GM21717 (cell line): Measurements from ENCODE around the gene TRIM9.

Experiments
- ATAC-seq: cut with Tn5 transposase; IDR thresholded peaks from one replicate; pipeline ENCODE4 v1.9.1; 2021; ENCODE audit warnings: mild to moderate bottlenecking, moderate library complexity; ENCODE audit not compliant: unreplicated experiment

Gene TRIM9

GRCh38 chr14:50937800-50938199 is 157.1 kb downstream of the TRIM9 start:
- no peak for ATAC-seq

GRCh38 chr14:50937325-50937724 is 157.6 kb downstream of the TRIM9 start:
- no peak for ATAC-seq

GRCh38 chr14:50936882-50937281 is 158.0 kb downstream of the TRIM9 start:
- ATAC-seq: no peak

GRCh38 chr14:50936016-50936340 is 158.9 kb downstream of the TRIM9 start:
- no peak for ATAC-seq

DNA sequence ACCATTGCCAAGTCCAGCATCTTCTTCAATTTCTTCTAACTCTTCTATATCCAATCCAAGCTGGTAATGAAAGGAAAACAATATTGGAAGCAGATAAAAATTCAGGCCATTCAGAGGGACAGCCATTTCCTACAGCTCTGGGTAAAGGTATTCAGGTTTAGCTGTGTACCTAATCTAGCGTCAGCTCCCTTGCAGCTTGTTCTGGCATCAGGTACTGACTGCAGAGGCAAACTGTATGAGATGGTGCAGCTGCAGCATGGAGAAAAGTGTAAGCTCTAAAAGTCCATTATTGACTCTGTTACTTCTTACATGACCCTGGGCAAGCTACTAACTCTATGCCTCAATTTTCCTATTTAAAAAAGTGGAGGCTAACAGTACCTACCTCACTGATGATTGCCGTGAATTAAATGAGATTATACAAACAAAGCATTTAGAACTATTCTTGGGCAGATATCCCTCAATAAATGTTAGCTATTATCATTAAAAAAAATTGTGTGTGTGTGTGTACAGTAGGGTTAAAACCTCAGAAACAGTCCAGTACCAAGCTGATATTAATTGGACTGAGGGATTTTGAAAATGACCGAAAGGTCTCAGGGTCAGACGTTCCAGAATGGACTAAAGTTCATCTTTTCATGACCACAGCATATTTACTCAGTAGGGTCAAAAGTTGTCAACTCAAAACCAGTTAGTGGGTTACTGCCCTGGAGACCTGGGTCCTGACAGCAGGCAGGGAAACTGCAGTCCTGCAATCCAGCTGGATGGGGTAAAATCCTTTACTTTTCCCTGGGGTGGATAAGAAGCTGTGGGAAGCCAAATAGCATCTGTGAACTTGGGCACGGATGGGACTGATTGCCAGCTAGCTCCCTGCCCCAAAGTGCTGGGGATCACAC is 159.5 kb downstream of the TRIM9 start:
- ATAC-seq: no peak

DNA sequence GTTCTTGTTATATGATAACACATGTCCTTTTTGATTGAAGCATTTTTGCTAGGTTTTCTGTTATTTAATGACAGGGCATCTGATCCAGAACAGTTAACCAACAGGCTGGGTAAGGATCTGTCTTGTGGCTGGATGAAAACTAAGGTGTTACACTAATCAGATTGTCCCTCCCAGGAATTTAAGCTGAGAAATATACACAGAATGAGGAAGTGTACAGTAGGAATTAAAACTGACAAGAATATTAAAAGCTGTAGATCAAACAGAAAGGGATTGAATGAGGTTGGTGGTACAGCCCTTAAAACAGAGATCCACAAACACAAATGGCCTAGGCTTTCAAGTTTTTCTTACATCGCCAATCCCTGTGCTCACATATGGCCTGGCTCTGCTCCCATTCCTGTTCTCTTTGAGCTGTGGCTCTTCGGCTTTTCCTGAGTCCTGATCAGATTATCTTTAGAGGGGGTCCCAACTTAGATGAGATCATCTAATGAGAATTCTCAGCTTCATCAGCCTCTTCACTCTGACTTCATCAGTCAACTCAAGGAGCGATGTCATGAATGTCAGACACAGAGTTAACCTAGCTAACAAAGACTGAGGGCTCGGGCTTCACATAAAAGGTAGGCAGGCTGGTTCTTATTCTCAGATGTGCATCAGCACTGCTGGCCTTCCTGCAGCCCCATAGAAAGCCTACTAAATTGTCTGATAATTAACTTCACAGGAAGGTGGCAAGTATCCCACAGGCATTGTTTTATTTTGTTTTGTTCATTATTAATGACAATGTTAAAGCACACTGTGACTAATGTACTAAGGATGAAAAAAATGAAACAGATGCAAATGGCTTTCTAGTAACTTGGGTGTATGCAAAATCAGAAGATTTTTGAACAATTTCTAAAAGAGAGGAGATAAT is 162.1 kb downstream of the TRIM9 start:
- ATAC-seq: no peak

DNA sequence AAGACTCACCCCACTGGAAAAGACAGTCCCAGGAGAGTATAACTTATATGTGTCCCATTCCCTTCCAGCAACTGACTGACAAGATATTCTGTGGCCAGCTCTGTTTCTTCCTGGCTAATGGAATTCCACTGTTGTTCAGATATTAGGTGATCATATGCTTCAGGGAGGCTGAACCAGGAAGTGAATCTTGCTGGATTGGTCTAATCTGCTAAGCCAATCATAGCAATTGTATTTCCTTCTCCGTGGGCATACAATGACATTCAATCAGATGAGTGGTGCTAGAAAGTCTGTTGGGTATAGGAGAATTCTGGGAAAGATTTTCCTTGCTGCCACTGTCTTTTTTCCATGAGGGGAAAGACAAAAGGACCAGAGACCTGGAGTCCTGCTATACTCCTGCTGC is 162.7 kb downstream of the TRIM9 start:
- ATAC-seq: no peak

GRCh38 chr14:50931559-50931958 is 163.3 kb downstream of the TRIM9 start:
- ATAC-seq: no peak

DNA sequence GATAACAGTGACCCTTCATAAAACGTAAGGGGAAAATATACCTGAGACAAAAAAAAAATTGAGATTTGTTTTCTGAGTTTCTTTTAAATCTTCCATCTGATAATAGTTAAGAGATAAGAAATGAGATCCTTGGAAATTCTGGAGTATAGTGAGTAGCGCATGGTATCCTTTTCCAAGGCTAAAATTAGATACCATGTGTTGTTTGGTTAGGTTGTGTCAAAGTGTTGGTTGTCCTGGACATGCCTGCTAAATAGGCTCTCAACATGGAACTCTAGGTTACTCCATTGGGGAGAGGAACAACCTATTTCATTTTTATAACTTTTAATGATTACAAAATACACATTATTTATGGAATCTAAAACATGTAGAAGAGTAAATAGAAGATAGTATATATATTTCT is 165.4 kb downstream of the TRIM9 start:
- ATAC-seq: no peak

DNA sequence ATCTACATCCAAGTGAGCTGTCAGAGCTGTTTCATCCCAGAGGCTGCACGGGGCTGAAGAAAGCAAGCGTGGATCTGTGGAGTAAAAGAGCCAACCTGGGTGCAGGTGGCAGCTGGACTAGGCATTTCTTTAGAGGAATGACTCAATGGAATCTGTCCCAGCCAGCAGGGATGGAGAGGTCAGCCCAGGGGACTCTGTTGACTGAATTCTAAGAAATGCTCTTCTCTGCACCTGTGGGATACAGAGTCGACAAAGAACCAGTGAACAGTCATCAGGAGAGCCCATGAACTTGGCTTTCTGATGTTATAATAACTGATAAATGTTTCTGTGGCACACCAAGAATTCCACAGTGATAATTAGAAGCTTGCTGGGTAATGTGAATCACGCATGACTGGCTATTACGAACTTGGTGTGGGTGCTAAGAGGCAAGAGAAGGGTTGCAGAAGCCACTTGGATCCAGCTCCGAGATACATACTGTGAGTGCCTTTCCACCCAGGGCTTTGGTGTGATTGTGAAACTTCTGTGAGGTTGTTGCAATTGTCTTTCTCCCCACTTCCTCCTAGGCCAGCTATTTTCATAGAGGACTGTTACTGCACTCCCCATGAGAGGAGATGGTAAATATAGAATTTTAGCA is 166.8 kb downstream of the TRIM9 start:
- no peak for ATAC-seq

GRCh38 chr14:50926851-50927386 is 168.0 kb downstream of the TRIM9 start:
- ATAC-seq: no peak
